H1 (cell line): Measurements from ENCODE around the gene LMTK2. TPM values are rescaled to one million over a fixed set of nuclear protein-coding genes. Genes with fewer than 3 reads are reported as not detected.

ENCODE experiments used
- PHF8 ChIP-seq: fragments of 200-600 bp; sonication (generic); conservative IDR thresholded peaks from 2 replicates; pipeline ENCODE4 v1.7.1; 2012; ENCODE audit warnings: low read depth, mild to moderate bottlenecking, inconsistent platforms, low read length, moderate library complexity
- polyA plus RNA-seq, 7 experiments: library from polyadenylated mRNA; depleted of rRNA in 3 of 7; stranded (reverse) in 5 of 7; unstranded in 2 of 7; fragments of >200 nt in 5 of 7; fragments of 200-250 nt in 2 of 7; gene quantifications; 1 replicate in 5 of 7; 2 replicates in 1 of 7; 4 replicates in 1 of 7; pipeline versions ENCODE4 v1.2.1 to v1.2.3, GENCODE V29; 2011 to 2013; ENCODE audit warnings: missing spikeins in 2 of 7, mixed read lengths in 2 of 7
- total RNA-seq: library from RNA; stranded (reverse); fragmentation: NEBNext Ultra II Directional; extraction: Animal tissue kit (Norgen Biotek cat#: 25700); gene quantifications from 2 replicates; pipeline ENCODE4 v1.2.1, GENCODE V29; 2021

The LMTK2 gene
- total and polyA plus RNA-seq, 2 of the 8 experiments (the other 6 are each of a cell fraction or from before 2014, with no cell fraction given): 9.7 to 30.7 TPM

DNA sequence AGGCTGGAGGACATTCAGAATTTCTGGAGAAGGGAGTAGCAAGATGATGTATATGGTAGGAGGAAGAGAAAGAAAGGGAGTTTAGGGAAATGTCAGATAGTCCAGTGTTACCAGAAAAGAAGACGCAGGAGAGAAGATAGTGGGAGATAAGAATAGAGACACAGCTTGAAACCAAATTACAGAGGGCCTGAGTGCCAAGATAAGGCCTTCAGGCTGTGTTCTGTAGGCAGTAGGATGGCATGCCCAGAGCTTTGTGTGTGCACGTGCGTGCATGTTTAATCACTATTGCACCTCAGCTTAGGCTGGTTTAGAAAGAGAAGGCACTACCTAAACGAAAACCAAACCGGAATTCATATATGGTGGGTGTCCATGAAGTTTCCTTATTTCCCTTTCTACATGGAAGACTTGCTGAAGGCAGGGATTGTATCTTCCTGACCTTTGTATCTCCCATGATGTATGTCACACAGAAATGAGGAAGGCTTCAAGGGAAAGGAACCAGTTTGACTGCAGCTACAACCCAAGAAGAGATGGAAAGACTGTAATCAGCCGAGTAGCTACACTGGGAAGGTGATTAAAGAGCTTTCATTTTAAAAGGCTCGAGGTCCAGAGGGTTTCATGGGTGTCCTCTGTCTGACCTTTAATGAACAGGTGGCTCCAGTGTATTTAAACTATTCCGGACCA lies 68.7 kb downstream of the LMTK2 start (continued):
- TF ChIP-seq PHF8: no peak
- TF ChIP-seq, all 59 proteins: peak for 0
